Mucosa of stomach (tissue), 1 donor: ENCODE measurements around the gene SAT1.

Experiments used
- H3K27me3 ChIP-seq: one replicate; pipeline ENCODE4 v1.7.0; 2013; ENCODE audit warnings: mild to moderate bottlenecking, low read length; ENCODE audit not compliant: control insufficient read depth, insufficient read depth
- H3K36me3 ChIP-seq: one replicate; pipeline ENCODE4 v1.7.0; 2013; ENCODE audit warnings: low read length; ENCODE audit not compliant: control insufficient read depth, insufficient read depth
- H3K4me1 ChIP-seq: one replicate; pipeline ENCODE4 v1.7.0; 2013; ENCODE audit warnings: mild to moderate bottlenecking, low read length; ENCODE audit not compliant: control insufficient read depth, insufficient read depth
- H3K4me3 ChIP-seq: one replicate; pipeline ENCODE4 v1.7.0; 2013; ENCODE audit warnings: low read length
- H3K9ac ChIP-seq: one replicate; pipeline ENCODE4 v1.7.0; 2013; ENCODE audit warnings: mild to moderate bottlenecking, low read length, moderate library complexity
- H3K9me3 ChIP-seq: one replicate; pipeline ENCODE4 v1.7.0; 2013; ENCODE audit warnings: mild to moderate bottlenecking, low read length, moderate library complexity; ENCODE audit not compliant: control insufficient read depth
- donor health status: Pancreatic carcinoma.

The SAT1 gene

GRCh38 chrX:23817979-23818336 is 35.0 kb downstream of the SAT1 start:
- Histone ChIP-seq H3K27me3 (no peaks in the 10 kb centered on the region), H3K4me1 (peaks cover 11% of the 10 kb centered on the region), H3K36me3 (no peaks in the 10 kb centered on the region), H3K4me3 (no peak overlapping the region), H3K9me3 (no peaks in the 10 kb centered on the region), H3K9ac (no peak overlapping the region)

- H3K9me3 ChIP-seq: no peaks in the 10 kb centered on the region
- no peak overlapping the region for H3K9ac ChIP-seq
- H3K27me3 ChIP-seq: no peaks in the 10 kb centered on the region
- H3K4me1 ChIP-seq: peaks cover 11% of the 10 kb centered on the region
- no peaks in the 10 kb centered on the region for H3K36me3 ChIP-seq
- H3K4me3 ChIP-seq: no peak overlapping the region
Observed at GRCh38 chrX:23819385-23820234, 36.6 kb downstream of the SAT1 start.

GRCh38 chrX:23820235-23820782 is 37.3 kb downstream of the SAT1 start:
- H3K9ac ChIP-seq: no peak overlapping the region
- peaks cover 11% of the 10 kb centered on the region for H3K4me1 ChIP-seq
- H3K36me3 ChIP-seq: no peaks in the 10 kb centered on the region
- no peak overlapping the region for H3K4me3 ChIP-seq
- no peaks in the 10 kb centered on the region for H3K9me3 ChIP-seq
- no peaks in the 10 kb centered on the region for H3K27me3 ChIP-seq

GRCh38 chrX:23821847-23822246 is 38.9 kb downstream of the SAT1 start:
- Histone ChIP-seq H3K4me3 (no peak overlapping the region), H3K36me3 (no peaks in the 10 kb centered on the region), H3K9ac (peak overlapping the region; percentile 12), H3K9me3 (no peaks in the 10 kb centered on the region), H3K27me3 (no peaks in the 10 kb centered on the region), H3K4me1 (peaks cover 11% of the 10 kb centered on the region)

GRCh38 chrX:23822397-23822796 is 39.4 kb downstream of the SAT1 start:
- no peaks in the 10 kb centered on the region for H3K36me3 ChIP-seq
- H3K9me3 ChIP-seq: no peaks in the 10 kb centered on the region
- peak overlapping the region; percentile 12 for H3K9ac ChIP-seq
- H3K4me3 ChIP-seq: no peak overlapping the region
- H3K27me3 ChIP-seq: no peaks in the 10 kb centered on the region
- peaks cover 11% of the 10 kb centered on the region for H3K4me1 ChIP-seq

- no peaks in the 10 kb centered on the region for H3K36me3 ChIP-seq
- no peaks in the 10 kb centered on the region for H3K27me3 ChIP-seq
- H3K4me3 ChIP-seq: no peak overlapping the region
- no peaks in the 10 kb centered on the region for H3K9me3 ChIP-seq
- H3K9ac ChIP-seq: no peak overlapping the region
- peaks cover 11% of the 10 kb centered on the region for H3K4me1 ChIP-seq
Observed at GRCh38 chrX:23822841-23823240, 39.9 kb downstream of the SAT1 start.

- Histone ChIP-seq H3K36me3 (no peaks in the 10 kb centered on the region), H3K9me3 (no peaks in the 10 kb centered on the region), H3K9ac (no peak overlapping the region), H3K4me1 (peaks cover 11% of the 10 kb centered on the region), H3K4me3 (no peak overlapping the region), H3K27me3 (no peaks in the 10 kb centered on the region)
Observed at GRCh38 chrX:23825675-23826074, 42.7 kb downstream of the SAT1 start.

GRCh38 chrX:23826216-23826615 is 43.2 kb downstream of the SAT1 start:
- Histone ChIP-seq H3K4me3 (no peak overlapping the region), H3K36me3 (no peaks in the 10 kb centered on the region), H3K27me3 (no peaks in the 10 kb centered on the region), H3K4me1 (peaks cover 11% of the 10 kb centered on the region), H3K9me3 (no peaks in the 10 kb centered on the region), H3K9ac (no peak overlapping the region)

GRCh38 chrX:23826653-23827052 is 43.7 kb downstream of the SAT1 start:
- no peak overlapping the region for H3K9ac ChIP-seq
- no peaks in the 10 kb centered on the region for H3K9me3 ChIP-seq
- no peaks in the 10 kb centered on the region for H3K36me3 ChIP-seq
- no peaks in the 10 kb centered on the region for H3K27me3 ChIP-seq
- H3K4me3 ChIP-seq: no peak overlapping the region
- peaks cover 10% of the 10 kb centered on the region for H3K4me1 ChIP-seq

- Histone ChIP-seq H3K4me1 (no peaks in the 10 kb centered on the region), H3K4me3 (no peak overlapping the region), H3K9ac (no peak overlapping the region), H3K36me3 (no peaks in the 10 kb centered on the region), H3K27me3 (no peaks in the 10 kb centered on the region), H3K9me3 (no peaks in the 10 kb centered on the region)
Observed at GRCh38 chrX:23828881-23829280, 45.9 kb downstream of the SAT1 start.

GRCh38 chrX:23832721-23833120 is 49.7 kb downstream of the SAT1 start:
- H3K9me3 ChIP-seq: no peaks in the 10 kb centered on the region

More at GRCh38 chrX:23832721-23833120, 49.7 kb downstream of the SAT1 start:
- Histone ChIP-seq H3K4me1 (no peaks in the 10 kb centered on the region), H3K9ac (no peak overlapping the region), H3K4me3 (no peak overlapping the region), H3K36me3 (no peaks in the 10 kb centered on the region), H3K27me3 (no peaks in the 10 kb centered on the region)
